ENCODE results near the gene TMCC1.
"Not testable (repeated sequence)": the region's sequence is repeated elsewhere in the genome, so short reads cannot be mapped to it uniquely, and the experiment has no call there.

Gene TMCC1

GRCh38 chr3:129773691-129774663 lies 119.5 kb downstream of the TMCC1 start:
- H2AFZ ChIP-seq (ENCODE audit: low read depth, low read length), result no peak overlapping the region
- H3K4me1 ChIP-seq (ENCODE audit: insufficient read depth, low read length), result peaks cover 10% of the 10 kb centered on the region
- peaks cover 3% of the 10 kb centered on the region for H3K36me3 ChIP-seq (ENCODE audit: insufficient read depth, low read length)
- no peaks in the 10 kb centered on the region for H3K27me3 ChIP-seq (ENCODE audit: insufficient read depth, low read length)
- H3K4me3 ChIP-seq (ENCODE audit: low read length), result no peak overlapping the region
- H3K9me3 ChIP-seq (ENCODE audit: low read length), result no peaks in the 10 kb centered on the region

- no peak overlapping the region for H2AFZ ChIP-seq (ENCODE audit: low read depth, low read length)
These were observed 122.9 kb downstream of the TMCC1 start for GRCh38 chr3:129770604-129771003.

DNA sequence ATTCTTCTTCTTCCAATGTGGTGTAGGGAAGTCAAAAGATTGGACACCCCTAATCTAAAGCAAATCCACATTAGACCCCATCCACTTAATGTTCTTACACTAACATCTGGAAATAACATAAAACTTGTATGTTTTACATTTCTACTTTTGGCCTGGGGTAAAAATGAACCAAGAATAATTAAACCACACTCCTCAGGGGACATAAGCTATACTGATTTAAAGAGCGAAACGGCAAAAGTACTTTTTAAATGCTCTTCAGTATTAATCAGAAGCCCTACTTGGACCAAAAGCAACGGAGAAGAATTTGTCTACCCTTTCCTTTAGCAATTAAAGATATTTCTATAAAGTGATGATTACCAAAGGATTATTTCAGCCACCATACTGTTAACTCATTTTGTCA lies 123.9 kb downstream of the TMCC1 start:
- H3K9me3 ChIP-seq (ENCODE audit: low read length), result no peaks in the 10 kb centered on the region
- H2AFZ ChIP-seq (ENCODE audit: low read depth, low read length), result no peak overlapping the region
- H3K36me3 ChIP-seq (ENCODE audit: insufficient read depth, low read length), result no peaks in the 10 kb centered on the region
- peaks cover 1% of the 10 kb centered on the region for H3K4me1 ChIP-seq (ENCODE audit: insufficient read depth, low read length)
- no peaks in the 10 kb centered on the region for H3K27me3 ChIP-seq (ENCODE audit: insufficient read depth, low read length)
- H3K4me3 ChIP-seq (ENCODE audit: low read length), result no peak overlapping the region

More at GRCh38 chr3:129770604-129771003, 122.9 kb downstream of the TMCC1 start:
- H3K9me3 ChIP-seq (ENCODE audit: low read length), result no peaks in the 10 kb centered on the region
- peaks cover 3% of the 10 kb centered on the region for H3K36me3 ChIP-seq (ENCODE audit: insufficient read depth, low read length)
- no peak overlapping the region for H3K4me3 ChIP-seq (ENCODE audit: low read length)
- no peaks in the 10 kb centered on the region for H3K27me3 ChIP-seq (ENCODE audit: insufficient read depth, low read length)
- peaks cover 1% of the 10 kb centered on the region for H3K4me1 ChIP-seq (ENCODE audit: insufficient read depth, low read length)

DNA sequence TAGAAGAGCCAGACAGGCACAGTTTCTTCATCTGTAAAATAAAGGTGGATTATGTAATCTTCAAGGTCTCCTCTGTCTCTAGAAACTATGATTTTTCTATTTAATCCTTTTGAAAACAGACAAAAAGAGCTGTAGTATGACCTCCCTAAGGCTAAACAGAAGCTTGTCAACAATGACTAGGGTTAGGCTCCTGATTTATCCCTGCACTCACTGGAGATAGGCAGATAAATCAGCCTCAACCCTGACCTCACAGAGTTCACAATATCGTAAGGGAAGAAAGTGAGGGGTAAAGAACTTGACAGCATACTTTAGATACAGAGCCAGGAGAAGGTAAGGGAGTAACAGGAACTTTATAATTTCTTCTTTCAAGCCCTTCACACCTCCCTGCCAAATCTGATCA lies 124.8 kb downstream of the TMCC1 start:
- H3K4me3 ChIP-seq (ENCODE audit: low read length), result no peak overlapping the region
- H2AFZ ChIP-seq (ENCODE audit: low read depth, low read length), result no peak overlapping the region
- no peaks in the 10 kb centered on the region for H3K36me3 ChIP-seq (ENCODE audit: insufficient read depth, low read length)
- H3K4me1 ChIP-seq (ENCODE audit: insufficient read depth, low read length), result peaks cover 1% of the 10 kb centered on the region
- no peaks in the 10 kb centered on the region for H3K27me3 ChIP-seq (ENCODE audit: insufficient read depth, low read length)
- H3K9me3 ChIP-seq (ENCODE audit: low read length), result no peaks in the 10 kb centered on the region

DNA sequence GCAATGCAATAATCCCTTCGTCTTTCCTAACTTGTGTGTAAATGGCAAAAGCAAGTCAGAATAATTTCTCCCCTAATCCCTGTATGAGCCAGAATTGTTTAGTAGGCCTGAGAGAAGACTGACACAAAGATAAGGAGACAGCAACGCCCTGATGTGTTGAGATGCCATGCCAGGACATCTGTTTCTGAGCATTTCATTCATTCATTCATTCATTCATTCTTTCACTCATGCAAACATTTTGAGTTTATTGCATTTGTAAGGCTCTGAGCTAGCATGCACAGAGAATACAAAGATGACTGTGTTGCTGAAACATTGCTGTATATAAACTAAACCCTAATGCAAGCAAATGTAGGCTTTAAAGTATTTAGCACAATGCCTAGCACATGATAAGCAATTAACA lies 127.4 kb downstream of the TMCC1 start:
- Histone ChIP-seq H3K27me3 (ENCODE audit: insufficient read depth, low read length) (no peaks in the 10 kb centered on the region), H3K9me3 (ENCODE audit: low read length) (peaks cover 1% of the 10 kb centered on the region), H3K4me1 (ENCODE audit: insufficient read depth, low read length) (peaks cover 1% of the 10 kb centered on the region), H2AFZ (ENCODE audit: low read depth, low read length) (no peak overlapping the region), H3K36me3 (ENCODE audit: insufficient read depth, low read length) (no peaks in the 10 kb centered on the region), H3K4me3 (ENCODE audit: low read length) (no peak overlapping the region)

GRCh38 chr3:129764090-129764489 lies 129.4 kb downstream of the TMCC1 start:
- peaks cover 1% of the 10 kb centered on the region for H3K4me1 ChIP-seq (ENCODE audit: insufficient read depth, low read length)
- H2AFZ ChIP-seq (ENCODE audit: low read depth, low read length), result no peak overlapping the region

GRCh38 chr3:129758785-129759320 lies 134.7 kb downstream of the TMCC1 start:
- H3K9me3 ChIP-seq (ENCODE audit: low read length), result peaks cover 4% of the 10 kb centered on the region
- no peak overlapping the region for H2AFZ ChIP-seq (ENCODE audit: low read depth, low read length)
- H3K27me3 ChIP-seq (ENCODE audit: insufficient read depth, low read length), result no peaks in the 10 kb centered on the region
- H3K4me1 ChIP-seq (ENCODE audit: insufficient read depth, low read length), result no peaks in the 10 kb centered on the region
- H3K4me3 ChIP-seq (ENCODE audit: low read length), result no peak overlapping the region
- no peaks in the 10 kb centered on the region for H3K36me3 ChIP-seq (ENCODE audit: insufficient read depth, low read length)

More at GRCh38 chr3:129764090-129764489, 129.4 kb downstream of the TMCC1 start:
- Histone ChIP-seq H3K27me3 (ENCODE audit: insufficient read depth, low read length) (no peaks in the 10 kb centered on the region), H3K36me3 (ENCODE audit: insufficient read depth, low read length) (no peaks in the 10 kb centered on the region), H3K4me3 (ENCODE audit: low read length) (no peak overlapping the region), H3K9me3 (ENCODE audit: low read length) (peaks cover 1% of the 10 kb centered on the region)

DNA sequence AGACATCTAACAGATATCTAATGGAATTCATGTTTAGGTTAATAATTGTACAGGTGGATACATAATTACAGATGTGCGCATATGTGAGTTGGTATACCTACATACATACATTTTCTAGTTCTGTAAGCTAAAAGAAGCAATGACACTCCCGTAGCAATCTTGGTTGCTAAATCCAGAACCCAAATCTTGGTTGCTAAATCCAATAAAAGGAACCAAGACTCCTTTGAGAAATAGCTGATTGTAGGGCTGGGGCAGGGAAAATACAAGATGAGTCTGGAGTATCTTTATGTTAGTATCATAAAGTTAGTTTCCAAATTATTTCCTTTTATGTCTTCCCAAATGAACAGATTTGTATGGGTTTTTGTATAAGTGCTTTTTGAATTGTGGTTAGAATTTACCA lies 135.2 kb downstream of the TMCC1 start:
- Histone ChIP-seq H2AFZ (ENCODE audit: low read depth, low read length) (no peak overlapping the region), H3K9me3 (ENCODE audit: low read length) (peaks cover 4% of the 10 kb centered on the region), H3K36me3 (ENCODE audit: insufficient read depth, low read length) (no peaks in the 10 kb centered on the region), H3K4me1 (ENCODE audit: insufficient read depth, low read length) (no peaks in the 10 kb centered on the region), H3K27me3 (ENCODE audit: insufficient read depth, low read length) (no peaks in the 10 kb centered on the region), H3K4me3 (ENCODE audit: low read length) (no peak overlapping the region)

DNA sequence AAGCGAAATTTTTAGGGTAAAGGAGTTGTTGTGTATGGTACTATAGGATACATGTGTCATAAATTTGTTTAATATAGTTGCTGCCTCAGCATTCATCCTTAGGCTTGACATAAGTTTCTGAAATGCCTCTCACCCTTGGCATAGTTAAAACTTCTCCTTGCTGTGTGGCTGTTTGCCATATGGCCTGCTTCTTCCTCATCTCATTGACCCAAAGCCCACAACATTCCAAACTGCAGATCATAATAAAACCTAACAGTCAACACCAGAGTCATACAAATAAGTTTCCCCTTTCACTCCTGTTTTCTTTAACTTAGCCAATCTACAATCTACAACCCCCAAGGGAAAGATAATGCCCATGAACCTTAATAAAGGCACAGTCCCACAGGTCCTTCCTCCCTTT lies 136.6 kb downstream of the TMCC1 start:
- Histone ChIP-seq H3K9me3 (ENCODE audit: low read length) (peaks cover 8% of the 10 kb centered on the region), H3K4me1 (ENCODE audit: insufficient read depth, low read length) (no peaks in the 10 kb centered on the region), H3K27me3 (ENCODE audit: insufficient read depth, low read length) (no peaks in the 10 kb centered on the region), H2AFZ (ENCODE audit: low read depth, low read length) (no peak overlapping the region), H3K4me3 (ENCODE audit: low read length) (no peak overlapping the region), H3K36me3 (ENCODE audit: insufficient read depth, low read length) (no peaks in the 10 kb centered on the region)

- H3K4me3 ChIP-seq (ENCODE audit: low read length); H3K4me1 ChIP-seq (ENCODE audit: insufficient read depth, low read length); H3K36me3 ChIP-seq (ENCODE audit: insufficient read depth, low read length); H3K9me3 ChIP-seq (ENCODE audit: low read length); H3K27me3 ChIP-seq (ENCODE audit: insufficient read depth, low read length); H2AFZ ChIP-seq (ENCODE audit: low read depth, low read length): not testable (repeated sequence)
These were observed 142.4 kb downstream of the TMCC1 start for GRCh38 chr3:129751105-129751504.

- no peaks in the 10 kb centered on the region for H3K27me3 ChIP-seq (ENCODE audit: insufficient read depth, low read length)
- H3K4me1 ChIP-seq (ENCODE audit: insufficient read depth, low read length), result no peaks in the 10 kb centered on the region
- no peak overlapping the region for H3K4me3 ChIP-seq (ENCODE audit: low read length)
- no peaks in the 10 kb centered on the region for H3K36me3 ChIP-seq (ENCODE audit: insufficient read depth, low read length)
- peaks cover 3% of the 10 kb centered on the region for H3K9me3 ChIP-seq (ENCODE audit: low read length)
- H2AFZ ChIP-seq (ENCODE audit: low read depth, low read length), result no peak overlapping the region
These were observed 143.8 kb downstream of the TMCC1 start for GRCh38 chr3:129749692-129750091.

GRCh38 chr3:129747992-129748391 lies 145.5 kb downstream of the TMCC1 start:
- no peaks in the 10 kb centered on the region for H3K36me3 ChIP-seq (ENCODE audit: insufficient read depth, low read length)
- peaks cover 3% of the 10 kb centered on the region for H3K9me3 ChIP-seq (ENCODE audit: low read length)
- H2AFZ ChIP-seq (ENCODE audit: low read depth, low read length), result no peak overlapping the region
- H3K4me3 ChIP-seq (ENCODE audit: low read length), result no peak overlapping the region
- H3K27me3 ChIP-seq (ENCODE audit: insufficient read depth, low read length), result no peaks in the 10 kb centered on the region
- no peaks in the 10 kb centered on the region for H3K4me1 ChIP-seq (ENCODE audit: insufficient read depth, low read length)

GRCh38 chr3:129747136-129747535 lies 146.4 kb downstream of the TMCC1 start:
- Histone ChIP-seq H2AFZ (ENCODE audit: low read depth, low read length) (no peak overlapping the region), H3K9me3 (ENCODE audit: low read length) (no peaks in the 10 kb centered on the region)

More at GRCh38 chr3:129747136-129747535, 146.4 kb downstream of the TMCC1 start:
- Histone ChIP-seq H3K27me3 (ENCODE audit: insufficient read depth, low read length) (no peaks in the 10 kb centered on the region), H3K4me1 (ENCODE audit: insufficient read depth, low read length) (no peaks in the 10 kb centered on the region), H3K4me3 (ENCODE audit: low read length) (no peak overlapping the region), H3K36me3 (ENCODE audit: insufficient read depth, low read length) (no peaks in the 10 kb centered on the region)
